Bronchial smooth muscle cell (primary cell): ENCODE measurements around the gene SEC22B. TPM values are rescaled to one million over a fixed set of nuclear protein-coding genes. Genes with fewer than 3 reads are reported as not detected.

ENCODE experiments used
- total RNA-seq: library from RNA; depleted of rRNA; stranded (reverse); fragments of >200 nt; gene quantifications from 2 replicates; pipeline ENCODE4 v1.2.1, GENCODE V29; 2014

The SEC22B gene
- 39.0 and 56.1 TPM in 2 replicates for total RNA-seq

GRCh38 chr1:120176092-120176855 lies at the start of gene SEC22B:
Gene SEC22B, minus strand, starts transcription at chr1:120176520. Its CDS starts 139 bp downstream, at chr1:120176381.

Other genes with a start within 250 kb of the SEC22B start
- gene NOTCH2, start 106.9 kb downstream of the SEC22B start, total RNA-seq = 73.4 and 125 TPM in 2 replicates
- gene NBPF8, start 238.5 kb upstream of the SEC22B start, total RNA-seq = 10.4 and 10.8 TPM in 2 replicates